BE2C (cell line): ENCODE results near the gene MAPKAPK3.

Source experiments
- DNase-seq: peaks from one replicate; pipeline ENCODE4 v3.0.0-alpha.2; 2020
- H3K27me3 ChIP-seq: fragments of 250-450 bp; sonication (Bioruptor Pico); 2 replicates; pipeline ENCODE4 v1.5.1; 2020; ENCODE audit warnings: mild to moderate bottlenecking
- H3K36me3 ChIP-seq: fragments of 250-450 bp; sonication (Bioruptor Pico); 2 replicates; pipeline ENCODE4 v1.5.1; 2020; ENCODE audit warnings: mild to moderate bottlenecking
- H3K4me1 ChIP-seq: fragments of 250-450 bp; sonication (Bioruptor Pico); 2 replicates; pipeline ENCODE4 v1.5.1; 2020
- H3K4me3 ChIP-seq: 2 replicates; pipeline ENCODE4 v1.5.1; 2011; ENCODE audit warnings: low read depth, low read length
- H3K9me3 ChIP-seq: fragments of 250-450 bp; sonication (Bioruptor Pico); 2 replicates; pipeline ENCODE4 v1.5.1; 2020
- TF ChIP-seq, protein P1 (sequence below): IDR thresholded peaks from 2 replicates; pipeline ENCODE4 v1.5.1; 2012; ENCODE audit warnings: mild to moderate bottlenecking, low read depth, low read length

Gene MAPKAPK3

DNA sequence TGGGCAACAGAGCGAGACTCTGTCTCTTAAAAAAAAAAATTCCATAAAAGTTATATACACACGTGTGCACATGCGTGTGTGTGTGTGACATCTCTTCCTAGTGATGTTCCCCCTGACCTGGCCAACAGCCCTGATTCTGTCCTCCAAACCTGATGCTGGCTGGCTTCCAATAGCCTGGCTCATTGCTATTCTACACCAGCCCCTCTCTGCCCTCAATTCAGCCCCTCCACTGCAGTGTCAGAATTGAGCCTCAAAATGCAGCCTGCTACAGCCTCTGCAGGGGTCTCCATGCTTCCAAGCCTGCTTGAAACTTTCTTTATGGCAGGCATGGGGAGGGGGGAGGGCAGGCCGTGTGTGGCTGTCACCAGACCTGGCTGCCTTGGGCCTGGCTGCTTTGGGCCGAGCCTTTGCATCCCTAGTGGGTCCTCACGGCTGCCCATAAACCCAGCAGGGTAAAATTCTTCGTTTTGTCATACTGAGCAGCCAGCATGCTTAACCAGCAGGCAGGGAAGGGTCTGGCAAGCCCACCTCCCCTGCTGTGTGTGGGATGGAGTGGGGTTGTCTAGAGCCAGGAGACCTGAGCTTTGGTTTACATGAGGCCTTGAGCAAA is 35.1 kb downstream of the MAPKAPK3 start:
- no peaks in the 10 kb centered on the region for H3K27me3 ChIP-seq
- no peak for DNase-seq
- H3K4me3 ChIP-seq, result no peak overlapping the region
- peaks cover 5% of the 10 kb centered on the region for H3K4me1 ChIP-seq
- TF ChIP-seq, protein P1, sequence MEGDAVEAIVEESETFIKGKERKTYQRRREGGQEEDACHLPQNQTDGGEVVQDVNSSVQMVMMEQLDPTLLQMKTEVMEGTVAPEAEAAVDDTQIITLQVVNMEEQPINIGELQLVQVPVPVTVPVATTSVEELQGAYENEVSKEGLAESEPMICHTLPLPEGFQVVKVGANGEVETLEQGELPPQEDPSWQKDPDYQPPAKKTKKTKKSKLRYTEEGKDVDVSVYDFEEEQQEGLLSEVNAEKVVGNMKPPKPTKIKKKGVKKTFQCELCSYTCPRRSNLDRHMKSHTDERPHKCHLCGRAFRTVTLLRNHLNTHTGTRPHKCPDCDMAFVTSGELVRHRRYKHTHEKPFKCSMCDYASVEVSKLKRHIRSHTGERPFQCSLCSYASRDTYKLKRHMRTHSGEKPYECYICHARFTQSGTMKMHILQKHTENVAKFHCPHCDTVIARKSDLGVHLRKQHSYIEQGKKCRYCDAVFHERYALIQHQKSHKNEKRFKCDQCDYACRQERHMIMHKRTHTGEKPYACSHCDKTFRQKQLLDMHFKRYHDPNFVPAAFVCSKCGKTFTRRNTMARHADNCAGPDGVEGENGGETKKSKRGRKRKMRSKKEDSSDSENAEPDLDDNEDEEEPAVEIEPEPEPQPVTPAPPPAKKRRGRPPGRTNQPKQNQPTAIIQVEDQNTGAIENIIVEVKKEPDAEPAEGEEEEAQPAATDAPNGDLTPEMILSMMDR, result no peak
- H3K9me3 ChIP-seq, result no peaks in the 10 kb centered on the region
- no peaks in the 10 kb centered on the region for H3K36me3 ChIP-seq

DNA sequence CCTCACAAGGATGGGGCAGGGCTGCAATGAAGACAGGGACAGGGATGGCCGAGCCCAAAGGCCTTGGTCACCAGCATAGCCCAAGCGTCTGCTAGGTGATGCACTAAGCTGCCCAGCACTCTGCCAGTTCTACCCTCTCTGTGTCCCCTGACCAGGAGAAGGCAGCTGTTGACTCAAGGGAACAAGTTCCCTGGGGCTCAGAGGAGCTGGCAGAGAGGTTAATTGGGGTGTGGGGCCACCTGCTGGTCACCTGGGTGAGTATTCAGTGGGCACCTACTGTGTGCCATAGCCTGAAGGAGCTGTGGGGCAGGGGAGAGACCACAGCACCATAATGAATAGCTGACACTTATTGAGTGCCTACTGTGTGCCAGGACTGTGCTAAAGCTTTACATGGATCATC is 35.8 kb downstream of the MAPKAPK3 start:
- TF ChIP-seq, protein P1, result peak; percentile 41
- H3K4me1 ChIP-seq, result peaks cover 5% of the 10 kb centered on the region
- no peaks in the 10 kb centered on the region for H3K27me3 ChIP-seq
- no peaks in the 10 kb centered on the region for H3K36me3 ChIP-seq
- no peak overlapping the region for H3K4me3 ChIP-seq
- H3K9me3 ChIP-seq, result no peaks in the 10 kb centered on the region
- peak; percentile 26 for DNase-seq

GRCh38 chr3:50653937-50654595 is 37.1 kb downstream of the MAPKAPK3 start:
- no peaks in the 10 kb centered on the region for H3K4me1 ChIP-seq
- no peak for DNase-seq
- H3K27me3 ChIP-seq, result no peaks in the 10 kb centered on the region
- H3K4me3 ChIP-seq, result no peak overlapping the region
- H3K9me3 ChIP-seq, result no peaks in the 10 kb centered on the region
- no peaks in the 10 kb centered on the region for H3K36me3 ChIP-seq
- TF ChIP-seq, protein P1, result no peak

- H3K27me3 ChIP-seq, result no peaks in the 10 kb centered on the region
- TF ChIP-seq, protein P1, result no peak
- H3K36me3 ChIP-seq, result no peaks in the 10 kb centered on the region
- no peaks in the 10 kb centered on the region for H3K4me1 ChIP-seq
- no peak for DNase-seq
- no peak overlapping the region for H3K4me3 ChIP-seq
- no peaks in the 10 kb centered on the region for H3K9me3 ChIP-seq
Observed at GRCh38 chr3:50655009-50655830, 38.3 kb downstream of the MAPKAPK3 start.

DNA sequence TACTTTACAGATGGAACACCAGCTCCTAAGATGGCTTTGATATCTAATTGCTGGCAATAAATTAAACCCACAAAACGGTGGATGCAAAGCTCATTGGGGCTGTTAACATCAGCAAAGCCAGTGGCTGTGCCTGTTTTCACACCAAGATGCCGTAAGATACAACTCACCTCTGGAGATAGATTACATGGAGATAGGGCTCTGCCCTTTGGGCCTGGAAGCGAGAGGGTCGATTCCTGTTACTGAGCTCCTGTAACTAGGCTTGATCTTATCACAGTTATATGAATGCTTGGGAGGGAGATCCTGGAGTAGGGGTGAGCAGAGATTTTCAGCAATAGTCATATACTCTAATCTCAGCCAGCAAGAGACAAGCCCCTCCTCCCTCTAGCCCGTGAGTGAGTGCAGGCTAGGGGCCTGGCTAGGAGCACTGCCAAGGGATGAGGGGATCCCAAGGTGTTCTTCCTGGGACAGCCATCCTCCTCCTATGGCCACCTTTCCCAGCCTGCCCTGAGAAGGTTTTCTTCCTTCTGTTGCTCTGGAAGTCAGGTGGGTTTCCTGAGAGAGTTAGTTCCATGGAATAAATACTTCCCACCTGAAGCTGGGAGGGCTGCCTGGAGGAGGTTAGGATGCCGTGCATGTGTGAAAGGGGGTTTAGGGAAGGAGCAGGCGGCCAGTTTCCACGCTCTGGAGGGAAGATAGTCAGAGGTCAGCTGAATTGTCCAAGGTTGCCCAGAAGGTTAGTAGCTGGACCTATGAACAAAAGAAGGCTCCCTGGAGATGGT is 39.7 kb downstream of the MAPKAPK3 start:
- no peak for DNase-seq
- TF ChIP-seq, protein P1, result no peak
- Histone ChIP-seq H3K4me1 (no peaks in the 10 kb centered on the region), H3K36me3 (no peaks in the 10 kb centered on the region), H3K9me3 (no peaks in the 10 kb centered on the region), H3K4me3 (no peak overlapping the region), H3K27me3 (no peaks in the 10 kb centered on the region)
